Mucosa of gallbladder (tissue), 1 donor: ENCODE measurements around the gene KCNAB2. TPM values are rescaled to one million over a fixed set of nuclear protein-coding genes. Genes with fewer than 3 reads are reported as not detected.

Experiments
- DNase-seq: peaks from one replicate; pipeline ENCODE4 v3.0.0-alpha.2; 2020; ENCODE audit warnings: low spot score
- total RNA-seq: library from RNA; stranded (reverse); gene quantifications from one replicate; pipeline ENCODE4 v1.2.1, GENCODE V29; 2021
- donor health status: DM: no; HTN: no; CAD: no.

Gene KCNAB2
- total RNA-seq, 1 donor from 2014 or later, result 16.1 TPM

GRCh38 chr1:6081901-6082300 lies 36.2 kb downstream of the KCNAB2 start:
- DNase-seq, result no peak

GRCh38 chr1:6082430-6082971 lies 36.8 kb downstream of the KCNAB2 start:
- no peak for DNase-seq

DNA sequence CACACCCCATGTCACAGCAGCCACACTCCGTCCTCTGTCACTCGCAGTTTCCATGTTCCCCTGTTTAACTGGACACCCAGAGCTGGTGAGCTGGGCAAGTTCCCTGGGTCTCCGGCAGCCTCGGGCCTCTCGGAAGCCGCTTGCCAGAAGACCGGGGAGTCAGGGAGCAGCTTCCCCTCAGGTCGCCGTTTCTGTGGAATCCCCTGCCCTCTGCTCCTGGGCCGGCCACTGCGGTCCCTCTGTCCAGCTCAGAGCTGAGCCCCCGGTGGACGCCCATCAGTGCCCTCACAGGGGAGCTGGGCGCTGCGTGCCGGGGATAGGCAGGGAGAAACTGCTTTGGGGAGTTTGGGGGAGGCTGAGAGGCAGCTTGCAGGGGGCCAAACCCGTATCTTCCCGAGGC lies 37.7 kb downstream of the KCNAB2 start:
- DNase-seq, result no peak

DNA sequence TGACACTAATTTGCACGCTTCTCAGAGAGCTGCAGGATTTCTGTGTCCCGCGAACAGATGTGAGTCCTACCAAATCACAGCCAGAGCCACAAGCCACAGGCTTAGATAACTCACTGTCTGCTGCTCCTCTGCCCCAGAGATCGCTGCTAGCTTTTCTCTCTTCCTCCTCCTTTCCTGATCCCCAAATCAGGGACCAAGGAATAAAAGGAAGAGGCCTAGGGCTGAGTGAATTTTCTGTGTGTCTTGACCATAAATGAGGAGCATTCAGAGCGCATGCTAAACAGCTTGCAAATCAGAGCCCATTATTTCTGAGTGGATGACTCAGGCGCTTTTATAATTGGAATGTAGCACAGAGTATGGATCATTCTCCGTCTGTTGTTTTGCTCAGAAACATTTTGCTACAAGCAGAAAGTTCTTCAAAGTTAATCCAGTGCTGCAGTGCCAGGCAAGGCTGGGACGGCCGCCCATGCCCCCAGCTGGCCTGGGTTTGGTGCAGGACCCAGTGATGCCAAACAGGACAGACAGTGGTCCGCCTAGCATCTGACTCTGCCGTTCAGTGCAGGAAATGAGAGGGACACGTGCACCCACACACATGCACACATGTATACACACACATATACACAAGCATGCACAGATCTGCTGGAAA lies 38.2 kb downstream of the KCNAB2 start:
- no peak for DNase-seq

DNA sequence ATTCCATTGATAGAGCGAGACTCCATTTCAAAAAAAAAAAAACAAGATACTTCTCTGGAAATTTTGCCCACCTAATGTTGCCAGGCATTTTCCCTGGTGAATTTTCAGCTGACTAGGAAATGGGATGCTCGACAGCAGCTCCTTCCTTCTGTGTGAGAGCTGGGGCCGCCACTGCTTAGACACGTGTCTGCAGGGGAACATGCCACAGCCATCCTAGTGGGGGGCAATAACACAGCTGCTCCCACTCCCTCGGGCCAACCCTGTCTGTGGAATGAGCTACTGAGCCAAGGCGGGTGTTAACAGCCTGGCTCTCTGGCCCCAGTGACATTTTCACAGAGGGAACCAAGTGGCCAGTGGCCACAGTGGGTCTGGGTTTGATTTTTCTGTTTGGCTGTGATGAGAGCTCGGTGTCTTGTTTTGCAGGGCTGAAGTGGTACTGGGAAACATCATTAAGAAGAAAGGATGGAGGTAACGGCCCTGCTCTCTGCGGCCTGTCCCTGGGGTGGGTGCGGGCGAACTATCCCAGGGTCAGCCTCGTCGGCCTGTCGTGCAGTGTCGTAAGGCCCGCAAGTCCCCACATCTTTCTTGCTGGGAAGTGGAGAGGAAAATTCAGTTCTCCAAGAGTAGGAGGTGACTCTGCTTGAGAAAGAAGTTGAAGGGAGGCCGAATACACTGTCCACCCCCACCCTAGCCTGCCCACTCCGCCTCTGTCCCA lies 39.2 kb downstream of the KCNAB2 start:
- DNase-seq, result no peak

GRCh38 chr1:6085666-6086065 lies 40.0 kb downstream of the KCNAB2 start:
- DNase-seq, result no peak

- DNase-seq, result no peak
These were observed 40.7 kb downstream of the KCNAB2 start for GRCh38 chr1:6086358-6086757.

DNA sequence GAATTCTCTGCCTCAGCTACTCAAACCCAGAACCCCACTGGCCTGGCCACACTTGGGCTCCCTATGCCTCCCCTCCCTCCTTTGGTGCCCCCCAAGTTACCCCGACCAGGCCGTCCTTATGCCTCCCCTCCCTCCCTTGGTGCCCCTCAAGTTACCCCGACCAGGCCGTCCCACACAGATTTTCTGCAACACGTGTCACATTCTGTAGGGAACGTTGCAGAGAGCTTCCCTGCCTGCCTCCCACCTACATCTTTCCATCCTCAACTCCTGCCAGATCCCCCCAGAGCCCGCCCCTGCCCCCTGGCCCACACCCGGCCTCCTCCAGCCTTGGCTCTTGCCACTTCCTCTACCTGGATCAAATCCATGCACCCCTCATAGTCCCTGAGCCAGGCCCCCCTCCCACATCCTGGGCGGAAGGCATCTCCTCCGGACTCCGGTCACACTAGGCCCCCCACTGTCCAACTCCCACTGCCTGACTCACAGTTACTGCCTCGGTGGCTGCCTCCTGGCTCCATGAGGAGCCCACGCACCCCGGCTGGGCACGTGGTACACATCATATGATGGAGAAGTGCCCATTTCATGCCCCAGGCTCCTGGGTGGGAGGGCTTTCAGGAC lies 41.2 kb downstream of the KCNAB2 start:
- no peak for DNase-seq

- DNase-seq, result no peak
These were observed 41.7 kb downstream of the KCNAB2 start for GRCh38 chr1:6087377-6087772.

GRCh38 chr1:6087958-6088357 lies 42.3 kb downstream of the KCNAB2 start:
- DNase-seq, result no peak

DNA sequence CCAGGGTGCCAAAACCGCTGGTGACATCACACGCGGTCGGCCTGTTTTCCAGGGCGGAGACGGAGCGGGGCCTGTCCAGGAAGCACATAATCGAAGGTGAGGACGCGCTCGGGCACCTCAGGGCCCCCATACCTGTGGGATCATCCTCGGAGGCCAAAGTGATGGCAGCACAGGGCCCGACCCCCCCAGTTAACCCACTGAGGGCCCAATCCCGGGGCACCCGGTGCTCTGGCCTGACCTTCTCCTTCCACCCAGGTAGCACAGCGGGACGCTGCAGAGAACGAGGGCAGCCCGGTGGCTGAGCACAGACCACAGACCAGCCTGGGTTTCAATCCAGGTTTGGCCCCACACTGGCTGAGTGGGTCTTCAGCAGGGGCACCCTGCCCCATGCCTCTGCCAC lies 43.3 kb downstream of the KCNAB2 start:
- no peak for DNase-seq

- no peak for DNase-seq
These were observed 44.6 kb downstream of the KCNAB2 start for GRCh38 chr1:6090288-6090687.

DNA sequence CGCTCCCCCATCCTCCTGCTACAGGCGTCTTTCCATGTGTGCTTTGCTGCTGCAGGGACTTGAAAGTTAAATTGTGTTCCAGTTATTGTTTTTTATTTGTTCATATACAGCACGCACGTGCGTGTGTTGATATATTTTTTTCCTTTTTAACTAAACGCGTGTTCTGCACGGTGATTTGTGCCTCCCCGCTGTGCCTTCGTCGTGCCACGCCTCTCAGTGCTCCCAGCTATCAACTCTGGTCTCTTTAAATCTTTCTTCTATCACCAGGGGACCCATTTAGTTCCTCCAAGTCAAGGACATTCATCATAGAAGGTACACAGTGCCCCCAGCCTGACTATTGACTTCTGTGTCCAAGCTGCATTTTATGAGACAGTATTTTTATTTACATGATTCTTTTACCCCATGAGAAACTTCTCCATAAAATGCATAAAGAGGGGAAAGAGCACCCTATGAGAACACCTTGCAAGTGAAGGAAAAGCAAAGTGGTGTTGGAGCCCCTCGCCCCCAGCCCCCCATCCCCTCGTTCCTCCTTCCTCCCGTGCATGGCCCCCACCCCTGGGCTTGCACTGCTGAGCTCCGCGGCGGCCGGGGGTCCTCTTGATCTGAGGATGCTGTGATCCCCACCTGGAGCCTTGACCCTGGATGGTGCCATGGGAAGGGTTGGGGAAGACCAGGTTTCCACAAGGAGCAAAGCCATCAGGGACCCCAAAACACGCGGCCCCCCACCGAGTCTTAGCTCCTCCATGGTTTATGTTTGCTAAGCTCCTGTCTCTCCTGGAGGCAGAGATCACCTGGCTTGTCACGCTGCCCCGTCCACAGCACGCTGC lies 45.5 kb downstream of the KCNAB2 start:
- no peak for DNase-seq

GRCh38 chr1:6091823-6092109 lies 46.1 kb downstream of the KCNAB2 start:
- no peak for DNase-seq

GRCh38 chr1:6092211-6092610 lies 46.5 kb downstream of the KCNAB2 start:
- no peak for DNase-seq

- no peak for DNase-seq
These were observed 47.4 kb downstream of the KCNAB2 start for GRCh38 chr1:6093071-6093470.

DNA sequence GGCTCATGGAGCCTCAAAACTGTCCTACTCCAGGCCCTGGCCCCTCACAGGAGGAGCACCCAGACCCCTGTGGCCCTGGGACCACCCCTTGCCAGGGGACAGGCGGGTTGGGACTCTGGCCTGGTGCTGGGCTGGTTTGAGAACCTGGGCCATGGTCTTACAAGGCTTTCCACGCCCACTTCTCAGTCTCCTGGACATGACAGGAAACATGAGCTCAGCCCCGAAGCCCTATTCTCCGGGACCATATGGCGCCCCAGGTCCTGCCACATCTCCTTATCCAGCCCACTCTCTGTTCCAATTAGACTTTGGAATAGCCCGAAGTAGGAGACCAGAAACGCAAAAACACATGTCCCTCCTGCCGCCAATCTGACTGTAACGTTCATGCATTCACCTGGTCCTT lies 47.9 kb downstream of the KCNAB2 start:
- no peak for DNase-seq

DNA sequence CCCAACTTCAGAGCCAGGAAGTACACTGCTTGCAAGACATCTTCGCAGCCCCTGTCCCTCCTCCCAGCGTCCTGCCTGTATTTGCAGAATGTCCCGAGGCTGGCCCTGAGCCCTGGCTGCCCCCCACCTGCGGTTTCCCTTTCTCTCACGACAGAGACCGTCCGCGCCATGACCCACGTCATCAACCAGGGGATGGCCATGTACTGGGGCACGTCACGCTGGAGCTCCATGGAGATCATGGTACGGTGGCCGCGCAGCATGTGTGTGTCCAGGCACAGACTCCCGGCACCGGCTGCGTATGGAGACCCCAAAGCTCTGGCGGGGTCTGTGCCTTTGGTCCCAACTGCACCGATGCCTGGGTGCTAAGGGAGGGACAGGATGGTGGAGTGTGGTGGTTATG lies 48.6 kb downstream of the KCNAB2 start:
- no peak for DNase-seq

- no peak for DNase-seq
These were observed 49.3 kb downstream of the KCNAB2 start for GRCh38 chr1:6094801-6095505.

DNA sequence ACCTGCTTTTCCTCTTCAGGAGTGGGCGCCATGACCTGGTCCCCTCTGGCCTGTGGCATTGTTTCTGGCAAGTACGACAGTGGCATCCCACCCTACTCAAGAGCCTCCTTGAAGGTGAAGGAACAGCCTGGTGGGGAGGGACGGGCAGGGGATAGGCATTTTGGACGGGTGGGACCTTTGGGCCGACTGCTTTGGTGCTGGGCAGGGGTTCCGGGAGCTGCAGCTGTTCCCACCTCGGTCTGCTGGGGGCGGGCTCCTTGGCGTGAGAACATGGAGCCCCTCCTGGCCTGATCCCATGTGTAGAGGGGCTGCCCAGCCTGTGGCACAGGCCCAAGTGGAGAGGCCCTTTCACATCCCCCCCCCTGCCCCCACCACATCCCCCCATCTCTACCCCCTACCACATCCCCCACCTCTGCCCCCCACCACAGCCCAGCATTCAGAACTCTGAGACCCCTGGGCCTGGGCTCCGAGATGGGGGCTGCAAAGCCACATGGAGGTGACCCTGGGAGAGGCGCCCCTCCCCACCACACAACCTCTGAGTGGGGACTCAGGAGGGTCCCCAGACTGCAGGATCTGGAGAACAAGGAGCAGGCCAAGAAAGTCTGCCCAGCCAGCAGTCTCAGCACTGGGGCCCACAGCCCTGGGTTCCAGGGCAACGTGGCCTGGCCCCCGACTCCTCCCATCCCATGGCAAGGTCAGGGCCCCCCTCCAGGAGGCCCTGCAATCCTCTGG lies 50.0 kb downstream of the KCNAB2 start:
- no peak for DNase-seq
